Measurements from ENCODE around the gene HLA-DQB1.

DNA sequence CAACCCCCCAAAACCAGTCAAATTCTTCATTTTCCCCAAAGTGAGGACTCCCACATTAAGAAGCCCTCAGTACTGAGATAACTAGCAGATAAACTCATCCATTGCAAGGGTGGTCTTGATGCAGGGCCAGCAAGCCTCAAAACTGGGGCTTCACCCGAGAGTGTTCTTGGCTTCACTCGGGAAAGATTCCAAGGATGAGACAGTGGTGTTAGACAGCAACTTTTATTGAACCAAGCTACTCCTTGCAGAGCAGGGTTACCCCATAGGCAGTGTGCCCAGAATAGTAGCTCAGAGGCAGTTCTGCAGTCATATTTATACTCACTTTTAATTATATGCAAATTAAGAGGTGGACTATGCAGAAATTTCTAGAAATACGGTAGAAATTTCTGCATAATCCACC, 45.1 kb downstream of the HLA-DQB1 start:
- no peak for TF ChIP-seq POLR2A (IDR thresholded peaks at IDR 0.05)
- no peak for TF ChIP-seq CTCF (IDR thresholded peaks at IDR 0.05)
